GM19468 (cell line): ENCODE data around the gene MYH9.
"Not testable (repeated sequence)": the region's sequence is repeated elsewhere in the genome, so short reads cannot be mapped to it uniquely, and the experiment has no call there.

Experiments
- ATAC-seq: cut with Tn5 transposase; IDR thresholded peaks from one replicate; pipeline ENCODE4 v1.9.1; 2021; ENCODE audit warnings: mild to moderate bottlenecking, moderate library complexity, moderate number of reproducible peaks; ENCODE audit not compliant: unreplicated experiment; ENCODE audit errors: extremely low read depth

The MYH9 gene

DNA sequence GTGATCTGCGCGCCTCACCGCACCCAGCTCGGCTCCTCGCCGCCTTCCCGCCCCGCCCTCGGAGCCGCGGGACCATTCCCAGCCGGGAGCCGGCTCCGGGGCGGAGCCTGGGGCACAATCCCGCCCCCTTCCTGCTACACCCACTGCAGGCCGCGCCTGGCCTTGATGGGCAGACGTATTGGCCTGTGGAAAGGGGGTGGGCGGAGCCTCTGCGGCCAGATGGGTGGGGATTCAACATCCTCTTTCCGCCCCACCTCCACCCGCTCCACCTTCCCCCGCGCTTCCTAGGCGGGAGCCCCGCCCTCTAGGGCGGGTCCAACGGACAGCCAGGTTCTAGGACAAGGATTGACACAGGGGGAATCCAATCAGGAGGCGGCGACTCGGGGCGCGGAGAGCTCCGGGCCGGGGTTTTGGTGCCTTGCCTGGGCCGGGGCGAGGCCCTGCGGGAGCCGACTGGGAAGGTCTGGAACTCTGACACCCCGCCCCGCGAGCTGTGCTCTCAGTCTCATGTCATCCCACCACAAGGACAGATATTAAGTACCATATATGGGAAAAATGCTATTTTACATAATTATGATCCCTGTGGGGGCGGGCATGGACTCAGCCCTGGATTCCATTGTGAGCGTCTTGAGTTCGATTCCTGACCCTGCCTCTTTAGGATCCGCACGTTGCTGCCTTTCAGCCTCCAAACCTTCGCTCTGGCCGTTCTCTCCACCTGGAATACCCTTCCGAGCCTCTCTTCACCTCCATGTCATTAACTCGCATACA lies at the start of gene MYH9:
Gene MYH9, minus strand, starts transcription at position 9 of the 768 bp plus-strand sequence. CDS start 38,731 bp downstream, outside the sequence.
- peak; percentile 70 for ATAC-seq

DNA sequence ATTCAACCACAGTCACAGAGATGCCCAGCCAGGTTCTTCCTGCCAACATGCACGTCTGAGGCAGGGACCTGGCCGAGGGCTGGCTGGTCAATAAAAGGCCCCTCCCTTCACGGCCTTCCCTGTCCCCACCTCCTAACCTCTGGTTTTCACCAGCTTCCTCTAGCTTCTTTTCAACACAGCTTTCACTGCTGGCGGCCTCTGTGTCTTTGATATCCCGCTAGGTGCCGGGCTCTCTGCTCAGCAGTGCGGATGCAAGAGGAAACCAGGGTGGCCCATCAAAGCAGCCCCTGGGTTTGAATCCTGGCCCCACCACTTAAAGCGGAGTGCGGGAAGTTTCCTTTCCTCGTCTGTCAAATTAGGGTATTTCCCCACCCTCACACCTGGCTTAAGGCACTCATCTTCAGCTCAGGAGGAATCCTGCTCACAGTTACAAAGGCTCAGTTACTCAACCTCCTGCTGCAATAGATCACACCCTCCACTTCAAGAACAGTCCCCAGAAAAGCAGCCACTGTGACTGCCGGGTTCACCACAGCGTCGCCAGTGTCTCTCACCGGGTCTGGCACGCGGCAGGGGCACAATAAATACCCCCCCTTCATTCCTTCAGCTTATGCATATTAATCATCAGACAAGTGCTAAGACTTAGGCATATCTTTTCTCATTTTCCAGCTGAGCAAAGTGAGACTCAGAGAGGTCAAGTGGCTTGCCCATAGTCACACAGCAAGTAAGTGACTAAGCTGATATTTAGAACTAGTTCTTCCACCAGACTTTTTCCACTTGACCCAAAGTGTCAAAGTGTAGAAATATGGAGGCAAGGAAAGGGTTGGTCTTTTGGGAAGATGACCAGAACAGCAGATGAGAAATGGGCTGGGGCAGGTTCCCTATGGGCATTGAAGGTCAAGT lies 48.0 kb upstream of the MYH9 start:
- ATAC-seq, result no peak

- ATAC-seq, result no peak
Measured at GRCh38 chr22:36433318-36434231, 45.8 kb upstream of the MYH9 start.

GRCh38 chr22:36432592-36433317 lies 45.0 kb upstream of the MYH9 start:
- no peak for ATAC-seq

GRCh38 chr22:36431977-36432376 lies 44.2 kb upstream of the MYH9 start:
- ATAC-seq, result no peak

DNA sequence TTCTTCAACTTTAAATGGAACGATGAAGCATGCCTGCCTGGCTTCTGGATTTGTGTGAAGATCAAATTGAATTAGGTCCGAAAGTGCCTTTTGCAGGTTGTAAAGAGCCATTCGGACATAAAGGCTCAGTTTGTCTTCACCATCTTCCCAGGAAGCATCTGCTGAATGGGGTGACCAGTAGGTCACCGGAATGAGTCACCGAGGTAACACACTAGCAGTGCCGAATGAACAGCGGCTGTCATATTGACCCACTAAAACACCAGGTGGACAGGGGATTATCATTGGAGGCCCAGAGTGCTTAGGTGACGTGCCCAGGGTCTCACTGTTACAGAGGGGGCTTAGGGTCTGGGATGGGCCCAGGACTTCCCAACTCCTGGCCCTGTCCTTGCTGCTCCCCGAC lies 43.1 kb upstream of the MYH9 start:
- no peak for ATAC-seq

DNA sequence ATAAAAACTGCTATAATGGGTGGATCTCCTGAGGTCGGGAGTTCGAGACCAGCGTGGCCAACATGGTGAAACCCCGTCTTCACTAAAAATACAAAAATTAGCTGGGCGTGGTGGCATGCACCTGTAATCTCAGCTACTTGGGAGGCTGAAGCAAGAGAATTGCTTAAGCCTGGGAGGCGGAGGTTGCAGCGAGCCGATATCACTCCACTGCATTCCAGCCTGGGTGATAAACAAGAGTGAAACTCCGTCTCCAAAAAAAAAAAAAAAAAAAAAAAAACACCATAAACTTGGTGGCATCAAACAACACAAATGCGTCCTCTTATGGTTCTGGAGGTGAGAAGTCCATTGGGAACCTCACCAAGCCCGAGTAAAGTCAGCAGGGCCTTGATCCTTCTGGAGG lies 40.2 kb upstream of the MYH9 start:
- not testable (repeated sequence) for ATAC-seq

- no peak for ATAC-seq
Measured at GRCh38 chr22:36425977-36426523, 38.3 kb upstream of the MYH9 start.

- ATAC-seq, result no peak
Measured at GRCh38 chr22:36424901-36425579, 37.3 kb upstream of the MYH9 start.

GRCh38 chr22:36424466-36424865 lies 36.7 kb upstream of the MYH9 start:
- ATAC-seq, result not testable (repeated sequence)

GRCh38 chr22:36423461-36424404 lies 36.0 kb upstream of the MYH9 start:
- no peak for ATAC-seq

DNA sequence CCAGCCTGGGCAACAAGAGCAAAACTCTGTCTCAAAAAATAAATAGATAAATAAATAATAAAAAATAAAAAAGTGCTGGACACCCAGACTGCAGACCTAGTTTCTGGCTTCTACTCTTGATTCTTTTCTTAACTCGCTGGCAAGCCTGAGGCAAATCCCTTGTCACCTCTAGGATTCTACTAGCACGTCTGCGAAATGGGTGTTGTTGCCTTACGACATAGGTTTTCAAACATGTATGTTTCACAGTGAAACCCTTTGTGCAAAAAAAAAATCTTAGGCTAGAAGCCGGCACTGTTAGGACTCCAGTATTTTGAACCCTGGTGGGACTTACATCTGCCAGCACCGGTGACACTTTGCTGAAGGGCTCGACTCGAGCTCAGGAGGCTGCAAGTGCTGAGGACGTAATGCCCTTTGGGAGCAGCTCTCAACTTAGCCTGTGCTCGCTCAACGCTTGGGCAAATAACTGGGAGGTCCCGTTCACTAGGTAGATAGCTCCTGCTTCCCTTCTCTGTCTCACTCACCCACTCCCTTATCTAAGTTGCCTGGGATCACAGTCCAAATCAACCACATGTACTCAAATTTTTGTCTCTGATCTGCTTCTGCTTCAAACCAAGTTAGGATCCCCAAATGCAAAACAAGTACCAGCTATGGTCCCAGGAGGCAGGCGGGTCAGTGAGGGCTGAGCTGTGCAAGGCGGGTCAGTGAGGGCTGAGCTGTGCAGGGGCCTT lies 34.7 kb upstream of the MYH9 start:
- no peak for ATAC-seq

GRCh38 chr22:36419912-36420882 lies 32.4 kb upstream of the MYH9 start:
- no peak for ATAC-seq

GRCh38 chr22:36419177-36419911 lies 31.6 kb upstream of the MYH9 start:
- ATAC-seq, result no peak

DNA sequence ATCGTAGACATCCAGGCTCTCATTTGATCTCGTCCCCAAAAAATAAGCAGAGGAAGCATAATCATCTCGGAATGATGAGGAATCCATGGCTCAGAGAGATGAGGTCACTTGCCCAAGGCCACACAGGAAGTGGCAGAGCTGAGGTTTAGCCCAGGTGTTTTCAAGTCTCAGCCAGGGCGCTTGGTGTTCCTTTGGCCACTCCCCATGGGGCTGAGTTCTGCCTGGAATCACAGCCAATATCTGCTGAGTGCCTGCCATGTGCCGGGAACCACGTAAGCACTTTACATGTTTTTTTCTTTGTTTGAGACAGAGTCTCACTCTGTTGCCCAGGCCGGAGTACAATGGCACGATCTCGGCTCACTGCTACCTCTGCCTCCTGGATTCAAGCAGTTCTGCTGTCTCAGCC lies 29.5 kb upstream of the MYH9 start:
- no peak for ATAC-seq
